K562 (cell line): ENCODE data around the gene TRIM27. TPM values are rescaled to one million over a fixed set of nuclear protein-coding genes. Genes with fewer than 3 reads are reported as not detected.
A peak's percentile ranks its signal among the peaks of the same experiment; 100 is the strongest.

Source experiments
- ARHGAP35 ChIP-seq: fragments of 450-650 bp; IDR thresholded peaks from 2 replicates; pipeline ENCODE4 v1.6.1; 2018; ENCODE audit not compliant: partially characterized antibody
- ARID3A ChIP-seq: IDR thresholded peaks from 2 replicates; pipeline ENCODE4 v1.6.1; 2012; ENCODE audit warnings: low read depth, low read length, improper control_type of control experiment, borderline replicate concordance
- BMI1 ChIP-seq: fragments of 150-350 bp; IDR thresholded peaks from 2 replicates; pipeline ENCODE4 v1.6.1; 2014; ENCODE audit warnings: low read length
- CCAR2 ChIP-seq: fragments of 200-400 bp; formaldehyde crosslinking; IDR thresholded peaks from 2 replicates; pipeline ENCODE4 v1.6.1; 2017; ENCODE audit warnings: mild to moderate bottlenecking, low read depth, low read length
- KLF16 ChIP-seq: IDR thresholded peaks from 2 replicates; pipeline ENCODE4 v1.6.1; 2016; ENCODE audit warnings: antibody characterized with exemption
- MGA ChIP-seq: fragments of 450-650 bp; IDR thresholded peaks from 2 replicates; pipeline ENCODE4 v1.6.1; 2016; ENCODE audit warnings: mild to moderate bottlenecking, moderate library complexity
- MLX ChIP-seq, 2 experiments: fragments of 450-650 bp in 1 of 2; sonication (generic) in 1 of 2; formaldehyde crosslinking; conservative IDR thresholded peaks; 2 replicates each; pipeline versions ENCODE4 v1.4.0 to v1.8.1; 2020 to 2022; ENCODE audit warnings: mild to moderate bottlenecking in 1 of 2, missing genetic modification reagents in 1 of 2
- PHTF2 ChIP-seq: fragments of 250-450 bp; sonication (Bioruptor Pico); IDR thresholded peaks from 2 replicates; pipeline ENCODE4 v1.5.0; 2021; ENCODE audit warnings: mild to moderate bottlenecking
- POLR3G ChIP-seq: IDR thresholded peaks from 2 replicates; pipeline ENCODE4 v1.6.1; 2011; ENCODE audit not compliant: insufficient read length, insufficient replicate concordance; ENCODE audit errors: extremely low read depth
- TAF9B ChIP-seq: fragments of 450-650 bp; IDR thresholded peaks from 2 replicates; pipeline ENCODE4 v1.6.1; 2018; ENCODE audit warnings: mild to moderate bottlenecking; ENCODE audit not compliant: partially characterized antibody
- ZNF232 ChIP-seq: sonication (generic); formaldehyde crosslinking; IDR thresholded peaks from 2 replicates; pipeline ENCODE4 v1.8.0; 2022; ENCODE audit warnings: mild to moderate bottlenecking, missing genetic modification reagents
- polyA plus RNA-seq, 8 experiments: library from polyadenylated mRNA; depleted of rRNA in 4 of 8; stranded (reverse) in 5 of 8; unstranded in 3 of 8; fragments of >200 nt; fragmentation: Nextera tagmentation in 2 of 8; fragmentation: Illumina TruSeq in 1 of 8; extraction: Ambion mirVana in 2 of 8; extraction: Trizol in 1 of 8; gene quantifications; 2 replicates each; pipeline versions ENCODE4 v1.2.1 to v1.2.3, GENCODE V29; 2011 to 2014; ENCODE audit warnings: inconsistent platforms in 1 of 8, missing spikeins in 1 of 8
- total RNA-seq, 7 experiments: library from RNA; depleted of rRNA in 6 of 7; stranded (reverse); fragments of >200 nt in 6 of 7; fragmentation: Illumina TruSeq in 2 of 7; extraction: Trizol in 2 of 7; gene quantifications; 2 replicates each; pipeline versions ENCODE4 v1.2.1 to v1.2.3, GENCODE V29; 2011 to 2021; ENCODE audit warnings: low replicate concordance in 1 of 7
- TF ChIP-seq, protein P1 (sequence below): fragments of 450-650 bp; formaldehyde crosslinking; IDR thresholded peaks from 2 replicates; pipeline ENCODE4 v1.4.0; 2022; ENCODE audit warnings: mild to moderate bottlenecking, moderate library complexity

Gene TRIM27
- total and polyA plus RNA-seq, 9 of the 15 experiments (the other 6 are each of a cell fraction or from before 2014, with no cell fraction given) = 37.7 to 235 (median 122) TPM

DNA sequence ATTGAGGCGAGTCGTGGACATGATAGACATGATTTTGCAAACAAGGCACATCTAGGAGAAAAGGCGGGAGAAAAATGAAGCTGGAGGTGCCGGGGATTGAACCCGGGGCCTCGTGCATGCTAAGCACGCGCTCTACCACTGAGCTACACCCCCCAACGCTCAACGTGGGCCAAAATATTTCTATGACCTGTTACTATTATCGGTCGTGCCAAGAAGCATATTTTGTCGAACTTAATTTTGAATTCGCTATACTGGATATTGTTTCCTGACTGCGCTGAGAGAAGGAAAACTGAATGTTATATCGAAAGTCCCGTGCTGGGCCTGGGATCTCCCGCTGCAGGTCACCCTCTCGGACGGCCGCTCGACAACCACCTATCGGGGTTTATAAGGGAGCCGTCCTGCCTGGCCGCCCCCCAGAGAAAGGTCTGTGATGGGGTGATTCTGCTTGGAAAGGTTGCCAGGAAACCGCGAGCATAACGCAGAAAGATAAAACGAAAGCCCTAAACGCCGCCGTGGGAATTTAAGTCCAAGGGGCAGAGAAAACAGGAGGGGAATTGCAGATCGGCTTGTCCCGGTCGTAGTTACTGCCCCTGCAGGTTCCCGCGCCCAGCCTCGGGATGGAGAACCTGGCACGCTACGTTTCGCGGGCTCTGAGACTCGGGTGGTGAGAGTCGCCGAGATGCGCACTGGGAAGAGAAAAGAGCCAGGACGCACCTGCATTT is 60.0 kb downstream of the TRIM27 start (continued):
- TF ChIP-seq MGA = peak; percentile 100
- TF ChIP-seq ARHGAP35 = no peak
- TF ChIP-seq, protein P1, sequence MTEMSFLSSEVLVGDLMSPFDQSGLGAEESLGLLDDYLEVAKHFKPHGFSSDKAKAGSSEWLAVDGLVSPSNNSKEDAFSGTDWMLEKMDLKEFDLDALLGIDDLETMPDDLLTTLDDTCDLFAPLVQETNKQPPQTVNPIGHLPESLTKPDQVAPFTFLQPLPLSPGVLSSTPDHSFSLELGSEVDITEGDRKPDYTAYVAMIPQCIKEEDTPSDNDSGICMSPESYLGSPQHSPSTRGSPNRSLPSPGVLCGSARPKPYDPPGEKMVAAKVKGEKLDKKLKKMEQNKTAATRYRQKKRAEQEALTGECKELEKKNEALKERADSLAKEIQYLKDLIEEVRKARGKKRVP (CRISPR knock-in tag) = 0 out of 2 replicates have a peak, but pooled peaks have one; percentile 3
- peak; percentile 58 for TF ChIP-seq TAF9B
- peak; percentile 79; the same call in 1 of the 2 replicates for TF ChIP-seq ARID3A
- peak; percentile 86 for TF ChIP-seq POLR3G
- TF ChIP-seq CCAR2 = no peak
- TF ChIP-seq PHTF2 (CRISPR knock-in tag) = 0 out of 2 replicates have a peak, but pooled peaks have one; percentile 40
- TF ChIP-seq KLF16 = 0 out of 2 replicates have a peak, but pooled peaks have one; percentile 38
- TF ChIP-seq ZNF232 (CRISPR knock-in tag) = peak; percentile 91
- no peak; a peak in 2 of 4 replicates for TF ChIP-seq MLX (CRISPR knock-in tag; conservative IDR thresholded peaks at IDR 0.05)
- TF ChIP-seq BMI1 = no peak
